Parathyroid adenoma (tissue), 2 donors: Measurements from ENCODE around the gene FAM234B.
A peak's percentile ranks its signal among the peaks of the same experiment; 100 is the strongest.

Experiments
- H2AFZ ChIP-seq: fragments of 300-600 bp; sonication (generic); one replicate; pipeline ENCODE4 v1.7.0; 2017; ENCODE audit warnings: antibody characterized with exemption, mild to moderate bottlenecking
- H3K27ac ChIP-seq: fragments of 300-600 bp; sonication (generic); one replicate; pipeline ENCODE4 v1.7.0; 2017
- H3K27me3 ChIP-seq: fragments of 300-600 bp; sonication (generic); one replicate; pipeline ENCODE4 v1.7.0; 2017; ENCODE audit warnings: low read length; ENCODE audit not compliant: control insufficient read depth, insufficient read depth
- H3K36me3 ChIP-seq: fragments of 300-600 bp; sonication (generic); one replicate; pipeline ENCODE4 v1.7.0; 2017; ENCODE audit warnings: low read length; ENCODE audit not compliant: control insufficient read depth, insufficient read depth
- H3K4me1 ChIP-seq: fragments of 300-600 bp; sonication (generic); one replicate; pipeline ENCODE4 v1.7.0; 2017; ENCODE audit warnings: control low read depth
- H3K4me2 ChIP-seq: fragments of 300-600 bp; sonication (generic); one replicate; pipeline ENCODE4 v1.7.0; 2017; ENCODE audit warnings: low read length
- H3K4me3 ChIP-seq: fragments of 300-600 bp; sonication (generic); one replicate; pipeline ENCODE4 v1.7.0; 2017; ENCODE audit warnings: low read depth, low read length
- H3K79me2 ChIP-seq: fragments of 300-600 bp; sonication (generic); one replicate; pipeline ENCODE4 v1.7.0; 2017; ENCODE audit warnings: control low read depth
- H3K9ac ChIP-seq: fragments of 300-600 bp; sonication (generic); one replicate; pipeline ENCODE4 v1.7.0; 2017; ENCODE audit warnings: mild to moderate bottlenecking
- H3K9me3 ChIP-seq: fragments of 300-600 bp; sonication (generic); one replicate; pipeline ENCODE4 v1.7.0; 2017; ENCODE audit warnings: low read length; ENCODE audit not compliant: control insufficient read depth
- TF ChIP-seq, protein P1 (sequence below): fragments of 300-600 bp; sonication (generic); IDR thresholded peaks from one replicate; pipeline ENCODE4 v1.7.0; 2017; ENCODE audit warnings: antibody characterized with exemption, mild to moderate bottlenecking
- donor health status: primary hyperparathyroidism.

FAM234B gene

GRCh38 chr12:13000925-13001774 lies 43.0 kb upstream of the FAM234B start:
- Histone ChIP-seq H3K79me2 (peaks cover 2% of the 10 kb centered on the region), H2AFZ (peak overlapping the region; percentile 94), H3K36me3 (no peaks in the 10 kb centered on the region), H3K4me3 (peak overlapping the region; percentile 58), H3K4me2 (peak overlapping the region; percentile 84), H3K27me3 (no peaks in the 10 kb centered on the region), H3K27ac (peak overlapping the region; percentile 83), H3K9ac (peak overlapping the region; percentile 29), H3K4me1 (no peaks in the 10 kb centered on the region), H3K9me3 (no peaks in the 10 kb centered on the region)
- TF ChIP-seq, protein P1, sequence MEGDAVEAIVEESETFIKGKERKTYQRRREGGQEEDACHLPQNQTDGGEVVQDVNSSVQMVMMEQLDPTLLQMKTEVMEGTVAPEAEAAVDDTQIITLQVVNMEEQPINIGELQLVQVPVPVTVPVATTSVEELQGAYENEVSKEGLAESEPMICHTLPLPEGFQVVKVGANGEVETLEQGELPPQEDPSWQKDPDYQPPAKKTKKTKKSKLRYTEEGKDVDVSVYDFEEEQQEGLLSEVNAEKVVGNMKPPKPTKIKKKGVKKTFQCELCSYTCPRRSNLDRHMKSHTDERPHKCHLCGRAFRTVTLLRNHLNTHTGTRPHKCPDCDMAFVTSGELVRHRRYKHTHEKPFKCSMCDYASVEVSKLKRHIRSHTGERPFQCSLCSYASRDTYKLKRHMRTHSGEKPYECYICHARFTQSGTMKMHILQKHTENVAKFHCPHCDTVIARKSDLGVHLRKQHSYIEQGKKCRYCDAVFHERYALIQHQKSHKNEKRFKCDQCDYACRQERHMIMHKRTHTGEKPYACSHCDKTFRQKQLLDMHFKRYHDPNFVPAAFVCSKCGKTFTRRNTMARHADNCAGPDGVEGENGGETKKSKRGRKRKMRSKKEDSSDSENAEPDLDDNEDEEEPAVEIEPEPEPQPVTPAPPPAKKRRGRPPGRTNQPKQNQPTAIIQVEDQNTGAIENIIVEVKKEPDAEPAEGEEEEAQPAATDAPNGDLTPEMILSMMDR, result peak; percentile 18

DNA sequence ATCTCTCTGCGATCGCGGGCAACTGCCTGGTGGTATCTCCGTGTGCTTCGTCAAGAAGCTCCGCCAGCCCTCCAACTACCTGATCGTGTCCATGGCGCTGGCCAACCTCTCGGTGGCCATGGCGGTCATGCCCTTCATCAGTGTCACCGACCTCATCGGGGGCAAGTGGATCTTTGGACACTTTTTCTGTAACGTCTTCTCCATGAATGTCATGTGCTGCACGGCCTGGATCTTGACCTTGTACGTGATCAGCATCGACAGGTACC lies 42.5 kb upstream of the FAM234B start:
- H2AFZ ChIP-seq, result peak overlapping the region; percentile 94
- peaks cover 2% of the 10 kb centered on the region for H3K79me2 ChIP-seq
- no peaks in the 10 kb centered on the region for H3K27me3 ChIP-seq
- H3K4me1 ChIP-seq, result no peaks in the 10 kb centered on the region
- peak overlapping the region; percentile 58 for H3K4me3 ChIP-seq
- no peaks in the 10 kb centered on the region for H3K36me3 ChIP-seq
- H3K9ac ChIP-seq, result no peak overlapping the region
- TF ChIP-seq, protein P1, result no peak
- H3K27ac ChIP-seq, result peak overlapping the region; percentile 83
- peak overlapping the region; percentile 84 for H3K4me2 ChIP-seq
- no peaks in the 10 kb centered on the region for H3K9me3 ChIP-seq

GRCh38 chr12:13002301-13003097 lies 41.7 kb upstream of the FAM234B start:
- TF ChIP-seq, protein P1, result no peak
- Histone ChIP-seq H3K79me2 (peaks cover 2% of the 10 kb centered on the region), H3K9me3 (no peaks in the 10 kb centered on the region), H3K4me2 (no peak overlapping the region), H3K9ac (no peak overlapping the region), H3K4me3 (no peak overlapping the region), H3K27me3 (no peaks in the 10 kb centered on the region), H3K36me3 (no peaks in the 10 kb centered on the region), H3K4me1 (no peaks in the 10 kb centered on the region), H3K27ac (no peak overlapping the region), H2AFZ (no peak overlapping the region)

DNA sequence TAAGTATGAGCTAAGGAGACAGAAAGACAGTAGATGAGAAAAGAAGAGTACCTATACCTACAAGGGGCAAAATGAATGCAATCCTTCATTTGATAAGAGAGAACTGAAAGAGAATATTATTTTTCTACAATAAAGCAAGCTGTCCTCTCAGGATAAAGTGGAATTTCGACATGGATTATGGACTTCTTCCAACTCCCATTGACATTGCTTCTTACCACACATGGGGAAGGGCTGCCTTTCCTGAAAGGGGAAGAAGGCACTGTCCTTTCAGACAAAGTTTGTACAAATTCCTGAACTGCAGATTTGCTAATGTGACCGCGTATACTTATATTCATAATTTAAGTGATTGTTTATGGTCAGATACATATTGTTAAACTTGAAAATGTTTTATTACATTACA lies 39.8 kb upstream of the FAM234B start:
- Histone ChIP-seq H3K36me3 (no peaks in the 10 kb centered on the region), H3K4me1 (no peaks in the 10 kb centered on the region), H2AFZ (no peak overlapping the region), H3K79me2 (peaks cover 2% of the 10 kb centered on the region), H3K9me3 (no peaks in the 10 kb centered on the region), H3K27me3 (no peaks in the 10 kb centered on the region), H3K9ac (no peak overlapping the region), H3K4me3 (no peak overlapping the region), H3K27ac (no peak overlapping the region), H3K4me2 (no peak overlapping the region)
- TF ChIP-seq, protein P1, result no peak
